Measurements from ENCODE around the gene ANKRD29.
A peak's percentile ranks its signal among the peaks of the same experiment; 100 is the strongest.

ANKRD29 gene, protein sequence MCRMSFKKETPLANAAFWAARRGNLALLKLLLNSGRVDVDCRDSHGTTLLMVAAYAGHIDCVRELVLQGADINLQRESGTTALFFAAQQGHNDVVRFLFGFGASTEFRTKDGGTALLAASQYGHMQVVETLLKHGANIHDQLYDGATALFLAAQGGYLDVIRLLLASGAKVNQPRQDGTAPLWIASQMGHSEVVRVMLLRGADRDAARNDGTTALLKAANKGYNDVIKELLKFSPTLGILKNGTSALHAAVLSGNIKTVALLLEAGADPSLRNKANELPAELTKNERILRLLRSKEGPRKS

DNA sequence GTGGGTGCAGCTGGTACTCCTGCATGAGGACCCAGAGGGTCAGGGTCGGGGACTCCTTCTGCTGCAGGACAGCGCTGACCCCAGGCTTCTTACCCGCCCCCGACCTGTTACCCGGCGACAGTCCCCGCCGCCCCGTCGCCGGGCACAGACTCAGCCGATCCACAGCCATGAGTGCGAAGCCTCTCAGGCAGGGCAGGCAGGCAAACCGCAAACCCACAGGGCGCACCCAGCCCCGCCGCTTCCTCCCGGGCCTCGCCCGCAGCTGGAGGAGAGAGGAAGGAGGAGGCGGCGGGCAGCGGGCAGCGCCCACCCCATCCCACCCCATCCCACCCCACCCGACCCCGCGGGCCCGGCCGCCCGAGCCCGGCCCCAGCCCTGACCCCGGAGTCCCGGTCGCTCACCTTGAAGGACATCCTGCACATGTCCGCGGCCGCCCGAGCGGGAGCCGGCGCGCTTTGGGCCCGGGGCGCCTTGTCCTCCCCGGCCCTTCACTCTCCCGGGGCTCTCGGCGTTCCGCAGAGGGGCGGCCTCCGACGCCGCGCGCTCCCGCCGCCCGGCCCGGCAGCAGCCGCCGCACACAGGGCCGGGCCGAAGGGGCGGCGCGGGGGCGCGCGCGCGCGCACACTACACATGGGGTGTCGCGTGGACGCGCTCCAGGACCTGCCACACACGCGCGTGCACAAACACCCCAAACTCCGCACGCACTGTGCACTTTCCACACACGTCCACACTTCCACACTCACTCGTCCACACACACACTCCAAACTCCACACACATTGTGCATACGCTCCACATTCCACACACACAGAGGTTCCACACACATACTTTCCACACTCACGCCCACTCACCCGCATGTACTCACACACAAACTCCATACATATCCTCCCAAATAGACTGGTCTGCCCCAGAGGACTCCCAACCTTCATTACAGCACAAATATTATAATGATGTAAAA lies at the start of gene ANKRD29:
Gene ANKRD29, minus strand, starts transcription at position 603 of the 955 bp plus-strand sequence. Its CDS starts 181 bp downstream, at position 422.
- peak; percentile 70 for DNase-seq (ENCODE audit: low spot score)

- no peak for DNase-seq (ENCODE audit: low spot score)
Measured at GRCh38 chr18:23712445-23712844, 49.7 kb upstream of the ANKRD29 start.

- DNase-seq (ENCODE audit: low spot score), result no peak
Measured at GRCh38 chr18:23711426-23711825, 48.7 kb upstream of the ANKRD29 start.

DNA sequence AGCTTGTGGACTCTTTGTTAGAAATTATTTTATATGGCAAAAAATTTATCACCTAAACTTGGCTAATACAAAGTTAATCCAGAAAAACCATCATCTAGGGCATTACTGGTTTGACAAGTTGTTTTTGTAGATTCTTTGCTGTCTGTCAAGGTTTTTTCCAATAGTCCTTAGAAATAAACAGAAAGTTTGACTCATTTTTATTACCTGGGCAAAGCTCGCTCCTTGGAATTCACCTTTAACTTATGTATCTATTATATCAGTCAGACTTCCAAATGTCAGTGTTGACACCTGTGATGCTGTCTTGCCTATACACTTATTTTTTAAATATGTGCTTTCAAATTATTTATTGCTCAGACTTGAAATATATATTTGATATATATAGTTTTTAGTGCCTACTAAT lies 48.2 kb upstream of the ANKRD29 start:
- DNase-seq (ENCODE audit: low spot score), result no peak

DNA sequence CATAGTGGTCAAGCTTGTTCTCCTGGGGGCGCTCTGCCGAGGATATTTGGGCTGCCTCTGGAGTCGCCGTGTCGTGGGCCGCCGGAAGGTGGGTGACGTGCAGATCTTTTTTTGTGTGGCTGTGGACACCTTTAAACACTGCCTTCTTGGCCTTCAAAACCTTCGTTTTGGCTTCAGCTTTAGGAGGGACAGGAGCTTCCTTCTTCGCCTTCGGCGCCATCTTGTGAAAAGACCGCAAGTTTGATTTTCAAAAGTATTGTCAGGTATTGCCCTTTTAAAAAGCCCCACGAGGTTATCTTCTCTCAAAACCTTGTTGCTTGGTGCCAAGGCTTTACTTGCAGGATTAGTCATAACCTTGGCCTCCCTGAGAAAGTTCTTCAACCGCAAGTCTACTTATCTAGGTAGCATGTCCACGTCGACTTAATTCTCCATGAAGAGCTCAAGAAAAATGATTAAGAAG lies 47.4 kb upstream of the ANKRD29 start:
- no peak for DNase-seq (ENCODE audit: low spot score)

DNA sequence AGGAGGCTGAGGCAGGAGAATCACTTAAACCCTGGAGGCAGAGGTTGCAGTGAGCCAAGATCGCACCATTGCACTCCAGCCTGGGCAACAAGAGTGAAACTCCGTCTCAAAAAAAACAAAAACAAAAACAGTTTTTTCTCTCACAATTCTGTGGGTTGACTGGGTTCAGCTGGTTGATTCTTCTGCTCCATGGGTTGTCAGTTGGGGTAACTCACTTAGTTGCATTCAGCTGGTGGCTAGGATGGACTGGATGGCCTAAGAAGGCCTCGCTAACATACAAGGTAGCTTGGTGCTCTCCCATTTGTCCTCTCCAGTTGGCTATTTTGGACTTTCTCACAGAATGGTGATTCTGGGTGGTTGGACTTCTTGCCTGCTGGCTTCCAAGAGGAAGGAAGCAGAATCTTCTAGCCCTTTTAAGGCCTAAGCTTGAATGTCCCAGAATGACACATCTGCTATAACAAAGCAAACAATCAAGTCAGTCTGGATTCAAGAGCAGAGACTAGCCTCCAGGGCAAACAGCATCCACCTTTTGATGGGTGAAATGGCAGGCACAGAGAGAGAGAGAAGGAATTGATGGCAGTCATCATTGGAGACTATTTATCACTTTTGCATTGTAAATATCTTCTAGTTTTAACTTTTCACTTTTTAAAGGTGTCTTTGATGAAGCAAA lies 44.4 kb upstream of the ANKRD29 start:
- no peak for DNase-seq (ENCODE audit: low spot score)

DNA sequence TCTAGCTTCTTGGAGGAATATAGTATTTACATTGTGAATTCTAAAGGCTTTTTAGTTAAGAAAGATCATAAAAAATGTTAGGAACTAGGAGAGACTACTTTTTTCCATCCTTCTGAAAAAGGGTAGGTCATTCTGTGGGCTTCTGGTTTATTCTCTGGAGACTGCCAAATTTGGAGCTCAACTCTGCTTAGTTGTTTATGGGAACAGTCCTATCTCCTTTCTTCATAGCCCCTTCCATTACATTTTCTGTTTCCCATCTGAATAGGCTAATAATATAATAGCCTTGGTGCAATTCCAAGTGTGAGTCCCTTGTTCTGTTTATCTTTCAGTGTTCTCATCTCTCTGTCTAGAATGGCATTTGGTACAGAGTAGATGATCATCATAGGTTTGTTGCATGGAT lies 42.1 kb upstream of the ANKRD29 start:
- DNase-seq (ENCODE audit: low spot score), result no peak

GRCh38 chr18:23703987-23704384 lies 41.3 kb upstream of the ANKRD29 start:
- no peak for DNase-seq (ENCODE audit: low spot score)

GRCh38 chr18:23703057-23703986 lies 40.6 kb upstream of the ANKRD29 start:
- DNase-seq (ENCODE audit: low spot score), result peak; percentile 63

DNA sequence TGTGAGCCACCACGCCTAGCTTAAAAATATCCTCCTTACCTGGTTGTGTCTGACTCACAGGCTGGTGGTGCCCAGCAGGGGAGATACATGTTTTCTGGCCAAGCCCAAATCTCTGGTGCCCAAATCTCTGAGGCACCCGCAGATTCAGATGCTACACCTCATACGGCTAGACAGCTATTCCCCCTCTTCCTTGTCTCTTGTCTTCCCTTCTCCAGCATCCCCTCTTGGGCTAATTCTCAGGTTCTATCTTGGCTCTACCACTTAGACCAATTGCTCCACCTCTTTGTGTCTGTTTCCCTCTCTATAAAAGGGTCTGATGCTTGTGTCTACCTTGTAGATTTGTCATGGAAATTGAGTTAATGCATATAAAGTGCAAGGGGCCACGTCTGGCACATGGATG lies 39.9 kb upstream of the ANKRD29 start:
- DNase-seq (ENCODE audit: low spot score), result no peak

- DNase-seq (ENCODE audit: low spot score), result no peak
Measured at GRCh38 chr18:23701544-23702064, 38.9 kb upstream of the ANKRD29 start.

- no peak for DNase-seq (ENCODE audit: low spot score)
Measured at GRCh38 chr18:23701017-23701416, 38.3 kb upstream of the ANKRD29 start.

GRCh38 chr18:23694637-23695430 lies 32.1 kb upstream of the ANKRD29 start:
- DNase-seq (ENCODE audit: low spot score), result no peak

DNA sequence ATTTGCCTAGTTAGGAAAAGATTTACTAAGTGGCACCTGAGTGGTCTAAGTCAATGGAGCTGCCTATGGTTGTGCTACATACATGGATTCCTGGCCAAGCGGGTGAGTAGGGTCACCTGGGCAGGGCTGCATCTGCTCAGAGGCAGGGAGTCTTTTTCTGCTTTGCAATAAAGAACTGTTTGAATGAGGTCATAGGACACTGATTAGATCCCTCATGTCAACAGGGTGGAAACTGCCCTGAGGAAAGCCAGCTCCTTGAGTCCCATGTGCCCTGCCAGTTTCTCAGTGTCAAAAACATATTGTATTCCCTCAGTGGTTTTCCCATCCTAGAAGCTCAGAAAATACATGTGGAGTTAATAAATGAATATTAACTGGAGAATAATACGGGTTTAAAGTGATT lies 31.1 kb upstream of the ANKRD29 start:
- no peak for DNase-seq (ENCODE audit: low spot score)

DNA sequence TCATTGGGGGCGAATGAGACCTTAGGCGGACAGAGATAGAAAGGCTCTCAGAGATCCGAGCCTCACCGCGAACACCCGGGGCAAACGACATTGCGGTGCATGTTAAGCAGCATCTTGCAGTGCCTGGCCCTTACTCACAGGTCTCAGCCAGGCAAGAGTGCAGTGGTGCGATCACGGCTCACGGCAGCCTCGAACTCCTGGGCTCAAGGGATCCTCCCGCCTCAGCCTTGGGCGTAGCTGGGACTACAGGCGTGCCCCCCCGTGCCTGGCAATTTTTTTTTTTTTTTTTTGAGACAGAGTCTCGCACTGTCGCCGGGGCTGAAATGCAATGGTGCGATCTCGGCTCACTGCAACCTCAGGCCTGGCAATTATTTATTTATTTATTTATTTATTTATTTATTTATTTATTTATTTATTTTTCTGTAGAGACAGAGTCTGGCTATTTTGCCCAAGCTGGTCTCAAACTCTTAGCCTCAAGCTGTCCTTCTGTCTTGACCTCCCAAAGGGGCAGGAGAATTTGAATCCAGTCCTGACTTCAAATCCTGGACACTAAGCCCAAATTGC lies 27.9 kb upstream of the ANKRD29 start:
- DNase-seq (ENCODE audit: low spot score), result no peak

DNA sequence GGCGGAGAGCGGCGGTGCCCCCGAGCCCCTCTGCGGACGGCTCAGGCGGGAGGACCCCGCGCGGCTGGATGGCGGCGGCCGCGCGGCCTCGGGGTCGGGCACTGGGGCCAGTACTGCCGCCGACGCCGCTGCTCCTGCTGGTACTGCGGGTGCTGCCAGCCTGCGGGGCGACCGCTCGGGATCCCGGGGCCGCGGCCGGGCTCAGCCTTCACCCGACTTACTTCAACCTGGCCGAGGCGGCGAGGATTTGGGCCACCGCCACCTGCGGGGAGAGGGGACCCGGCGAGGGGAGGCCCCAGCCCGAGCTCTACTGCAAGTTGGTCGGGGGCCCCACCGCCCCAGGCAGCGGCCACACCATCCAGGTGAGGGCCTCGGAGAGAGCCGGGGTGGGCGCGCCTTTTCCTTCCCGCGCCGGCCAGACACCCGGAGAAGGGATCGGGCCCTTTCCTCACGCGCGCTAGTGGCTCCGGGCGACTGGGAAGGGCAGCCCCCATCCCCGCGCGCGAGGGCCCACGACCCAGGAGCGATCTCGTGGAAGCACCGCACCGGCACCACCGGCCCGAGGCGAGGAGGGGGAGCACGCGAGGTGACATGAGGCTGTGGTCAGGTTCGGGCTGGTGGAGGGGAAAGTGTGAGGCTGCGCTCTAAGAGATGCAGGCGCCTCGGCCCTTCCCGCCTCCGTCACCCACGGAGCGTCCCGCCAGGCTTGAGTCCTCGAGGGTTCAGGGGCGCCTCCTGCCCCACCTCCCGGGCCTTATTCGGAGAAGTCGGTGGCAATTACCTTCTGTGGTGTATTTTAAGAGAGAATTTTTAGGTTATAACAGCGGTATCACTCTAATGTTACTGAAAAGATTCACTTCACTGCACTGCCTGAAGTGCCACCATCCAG lies 27.1 kb upstream of the ANKRD29 start:
- DNase-seq (ENCODE audit: low spot score), result no peak

DNA sequence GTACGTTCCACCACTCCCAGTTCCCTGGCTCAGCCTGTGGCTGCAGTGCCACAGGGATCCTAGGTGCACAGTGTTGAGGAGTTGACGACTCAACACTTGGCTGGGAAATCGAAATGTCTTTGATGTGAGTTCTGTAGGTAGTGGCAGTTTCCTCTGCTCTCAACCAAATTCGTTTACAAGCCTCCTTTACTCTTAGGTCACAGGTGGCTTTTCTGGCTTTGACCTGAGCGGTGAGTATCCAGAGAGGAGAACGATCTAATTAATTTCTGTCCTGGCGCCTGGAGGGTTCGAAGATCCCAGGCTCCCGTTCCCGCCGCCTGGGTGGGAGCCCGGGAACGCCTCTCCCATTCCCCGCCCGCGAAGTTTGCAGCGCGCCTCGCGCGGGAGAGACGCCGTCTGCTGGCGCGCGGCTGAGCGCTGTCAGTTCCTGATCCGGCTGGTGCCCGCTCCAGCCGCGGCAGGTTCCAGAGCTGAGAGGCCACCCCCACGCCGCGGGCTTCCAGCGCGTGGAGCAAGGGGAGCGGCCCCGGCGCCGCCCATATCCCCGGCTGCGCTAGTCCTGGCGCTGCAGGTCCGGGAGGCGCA lies 26.4 kb upstream of the ANKRD29 start, which contains the start of gene LAMA3:
Gene LAMA3, plus strand, starts transcription at position 423 of the 585 bp plus-strand sequence. CDS start 231 bp downstream, outside the sequence.
- DNase-seq (ENCODE audit: low spot score), result peak; percentile 67

GRCh38 chr18:23688528-23688927 lies 25.8 kb upstream of the ANKRD29 start:
- DNase-seq (ENCODE audit: low spot score), result no peak
